Activated CD4-positive, CD25-positive, alpha-beta regulatory T cell (primary cell): ENCODE results near the gene ENOX1.

ENCODE experiments used
- DNase-seq, 4 experiments: peaks; one replicate each; lab custom pipeline; 2025; lab: John Stamatoyannopoulos, UW

The ENOX1 gene

GRCh38 chr13:43387880-43388279 lies 398.9 kb downstream of the ENOX1 start:
- no peak for DNase-seq

GRCh38 chr13:43383498-43384165 lies 403.1 kb downstream of the ENOX1 start:
- no peak for DNase-seq

GRCh38 chr13:43379738-43380137 lies 407.0 kb downstream of the ENOX1 start:
- no peak for DNase-seq

GRCh38 chr13:43377973-43378372 lies 408.8 kb downstream of the ENOX1 start:
- no peak for DNase-seq

GRCh38 chr13:43377149-43377548 lies 409.6 kb downstream of the ENOX1 start:
- DNase-seq = no peak

GRCh38 chr13:43376596-43376995 lies 410.2 kb downstream of the ENOX1 start:
- no peak for DNase-seq

GRCh38 chr13:43375797-43376465 lies 410.8 kb downstream of the ENOX1 start:
- no peak for DNase-seq

GRCh38 chr13:43374621-43375020 lies 412.2 kb downstream of the ENOX1 start:
- DNase-seq = no peak

- DNase-seq = no peak
Observed at GRCh38 chr13:43373400-43373799, 413.4 kb downstream of the ENOX1 start.

GRCh38 chr13:43370842-43371241 lies 415.9 kb downstream of the ENOX1 start:
- no peak for DNase-seq

- DNase-seq = no peak
Observed at GRCh38 chr13:43369319-43369718, 417.5 kb downstream of the ENOX1 start.

- no peak for DNase-seq
Observed at GRCh38 chr13:43368003-43368402, 418.8 kb downstream of the ENOX1 start.

GRCh38 chr13:43365039-43365344 lies 421.8 kb downstream of the ENOX1 start:
- no peak for DNase-seq

GRCh38 chr13:43364210-43365038 lies 422.3 kb downstream of the ENOX1 start:
- no peak for DNase-seq

- no peak for DNase-seq
Observed at GRCh38 chr13:43363156-43363953, 423.4 kb downstream of the ENOX1 start.

- DNase-seq = no peak
Observed at GRCh38 chr13:43362556-43362955, 424.2 kb downstream of the ENOX1 start.

- no peak for DNase-seq
Observed at GRCh38 chr13:43360892-43361610, 425.7 kb downstream of the ENOX1 start.

- no peak for DNase-seq
Observed at GRCh38 chr13:43360171-43360570, 426.6 kb downstream of the ENOX1 start.

GRCh38 chr13:43359536-43359935 lies 427.2 kb downstream of the ENOX1 start:
- no peak for DNase-seq

- DNase-seq = no peak
Observed at GRCh38 chr13:43357564-43357963, 429.2 kb downstream of the ENOX1 start.

GRCh38 chr13:43356567-43356966 lies 430.2 kb downstream of the ENOX1 start:
- no peak for DNase-seq

GRCh38 chr13:43355774-43356173 lies 431.0 kb downstream of the ENOX1 start:
- no peak for DNase-seq
